Smooth muscle cell of the brain vasculature (primary cell): Measurements from ENCODE around the gene LRRC43.

Experiments
- DNase-seq: peaks from one replicate; pipeline ENCODE4 v3.0.0-alpha.2; 2012; ENCODE audit warnings: low read depth, low spot score

The LRRC43 gene

GRCh38 chr12:122182887-122183587 is at the start of gene LRRC43:
Gene LRRC43 (plus strand): TSS chr12:122183123. CDS start chr12:122183145, 22 bp downstream.
- DNase-seq = no peak

DNA sequence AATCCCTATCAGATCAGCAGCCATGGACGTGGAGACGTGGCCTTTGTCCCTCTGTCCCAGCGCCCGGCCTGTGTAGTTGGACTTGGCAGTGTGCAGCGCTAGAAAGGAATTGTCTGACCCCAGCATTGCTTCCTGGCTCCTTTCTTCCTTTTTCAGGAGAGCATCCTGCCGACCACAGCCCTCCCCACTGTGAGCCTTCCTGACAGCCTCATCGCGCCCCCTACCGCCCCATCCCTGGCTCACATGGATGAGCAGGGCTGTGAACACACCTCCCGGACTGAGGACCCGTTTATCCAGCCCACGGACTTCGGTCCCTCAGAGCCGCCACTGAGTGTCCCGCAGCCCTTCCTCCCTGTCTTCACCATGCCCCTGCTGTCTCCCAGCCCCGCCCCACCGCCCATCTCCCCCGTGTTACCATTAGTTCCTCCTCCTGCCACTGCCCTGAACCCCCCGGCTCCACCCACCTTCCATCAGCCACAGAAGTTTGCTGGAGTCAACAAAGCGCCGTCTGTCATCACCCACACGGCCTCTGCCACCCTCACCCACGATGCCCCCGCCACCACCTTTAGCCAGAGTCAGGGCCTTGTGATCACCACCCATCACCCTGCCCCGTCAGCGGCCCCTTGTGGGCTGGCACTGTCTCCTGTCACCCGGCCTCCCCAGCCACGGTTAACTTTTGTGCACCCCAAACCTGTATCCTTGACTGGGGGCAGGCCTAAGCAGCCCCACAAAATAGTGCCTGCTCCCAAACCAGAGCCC is 49.6 kb upstream of the LRRC43 start:
- DNase-seq = no peak

DNA sequence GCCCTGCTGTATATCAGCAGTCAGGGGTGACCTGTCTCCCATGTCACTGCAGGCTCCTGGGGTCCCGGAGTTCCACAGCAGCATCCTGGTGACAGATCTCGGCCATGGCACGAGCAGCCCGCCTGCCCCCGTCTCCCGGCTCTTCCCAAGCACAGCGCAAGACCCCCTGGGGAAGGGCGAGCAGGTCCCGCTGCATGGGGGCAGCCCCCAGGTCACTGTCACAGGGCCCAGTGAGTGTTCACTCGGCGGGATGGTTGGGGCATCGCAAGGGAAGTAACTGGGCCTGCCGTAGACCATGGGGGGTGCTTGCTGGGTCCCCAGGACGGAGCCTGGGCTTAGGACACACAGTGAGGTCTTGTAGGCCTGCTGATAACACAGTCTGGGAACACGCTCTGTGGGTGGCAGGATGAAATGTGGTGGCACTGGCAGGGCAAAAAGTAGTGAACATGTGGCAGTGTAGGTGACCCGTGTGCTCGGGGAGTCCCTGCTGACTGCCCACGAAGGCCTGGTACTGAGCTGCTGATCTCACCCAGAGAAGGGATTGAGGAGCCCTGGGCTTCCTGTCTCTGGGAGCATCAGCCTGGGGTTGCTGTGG is 47.4 kb upstream of the LRRC43 start:
- DNase-seq = no peak

DNA sequence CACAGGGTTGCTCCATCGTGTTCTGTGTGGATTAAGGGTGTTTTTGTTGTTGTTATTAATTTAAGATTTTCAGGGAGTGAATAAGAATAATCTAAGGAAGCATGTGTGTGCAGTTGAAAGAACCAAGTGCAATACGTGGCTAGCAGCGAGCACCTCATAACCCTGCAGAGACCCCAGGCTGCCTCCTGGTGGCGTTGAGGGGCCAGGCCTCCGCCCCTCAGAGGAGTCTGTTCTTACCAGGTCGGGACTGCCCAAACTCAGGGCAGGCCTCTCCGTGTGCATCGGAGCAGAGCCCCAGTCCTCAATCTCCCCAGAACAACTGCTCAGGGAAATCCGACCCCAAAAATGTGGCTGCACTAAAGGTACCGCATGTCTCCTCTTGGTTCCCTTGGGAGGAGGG is 45.7 kb upstream of the LRRC43 start:
- DNase-seq = no peak

DNA sequence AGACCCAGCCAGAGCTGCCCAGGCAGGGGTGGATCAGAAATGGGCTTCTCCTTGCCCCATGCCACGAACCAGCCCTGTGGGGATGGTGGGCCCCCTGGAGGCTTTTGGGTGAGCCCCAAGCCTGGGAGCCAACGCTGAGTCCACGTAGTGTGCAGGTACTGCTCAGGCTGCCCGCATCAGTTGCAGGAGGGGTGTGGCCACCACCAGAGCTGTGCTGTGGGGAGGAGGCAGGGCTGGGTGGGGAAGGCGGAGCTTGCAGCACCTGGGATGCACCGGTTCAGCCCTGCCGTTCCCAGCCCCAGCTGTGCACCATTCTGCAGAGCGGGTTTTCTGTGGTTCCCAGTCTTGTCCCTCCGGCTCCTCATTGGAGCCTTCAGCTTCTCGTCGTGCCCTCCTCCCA is 45.2 kb upstream of the LRRC43 start:
- no peak for DNase-seq

DNA sequence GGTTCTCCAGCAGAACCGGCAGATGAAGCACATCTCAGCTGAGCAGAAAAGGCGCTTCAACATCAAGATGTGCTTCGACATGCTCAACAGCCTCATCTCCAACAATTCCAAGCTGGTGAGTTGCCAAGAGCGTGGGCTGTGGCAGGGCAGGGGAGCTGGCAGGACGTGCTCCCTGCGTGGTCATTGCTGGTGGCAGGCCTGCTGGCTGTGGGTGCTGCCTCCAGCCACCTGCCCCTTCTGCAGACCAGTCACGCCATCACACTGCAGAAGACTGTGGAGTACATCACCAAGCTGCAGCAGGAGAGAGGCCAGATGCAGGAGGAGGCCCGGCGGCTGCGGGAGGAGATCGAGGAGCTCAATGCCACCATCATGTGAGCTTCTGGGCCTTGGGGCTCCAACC is 44.7 kb upstream of the LRRC43 start:
- DNase-seq = no peak

DNA sequence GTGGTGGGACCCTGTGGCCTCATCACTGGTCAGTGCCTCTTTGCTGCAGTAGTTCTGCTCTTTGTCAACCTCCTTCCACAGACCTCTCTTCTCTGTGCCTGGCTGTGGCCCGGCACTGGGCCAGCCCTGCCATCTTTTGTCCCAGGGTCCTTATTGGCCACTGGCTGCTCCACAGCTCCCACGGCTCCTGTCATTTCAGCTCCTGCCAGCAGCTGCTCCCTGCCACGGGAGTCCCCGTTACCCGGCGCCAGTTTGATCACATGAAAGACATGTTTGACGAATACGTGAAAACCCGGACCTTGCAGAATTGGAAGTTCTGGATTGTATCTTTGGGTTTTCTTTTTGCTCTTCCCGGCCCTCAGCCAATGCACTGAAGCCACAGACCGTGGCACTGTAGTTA is 44.3 kb upstream of the LRRC43 start:
- no peak for DNase-seq

DNA sequence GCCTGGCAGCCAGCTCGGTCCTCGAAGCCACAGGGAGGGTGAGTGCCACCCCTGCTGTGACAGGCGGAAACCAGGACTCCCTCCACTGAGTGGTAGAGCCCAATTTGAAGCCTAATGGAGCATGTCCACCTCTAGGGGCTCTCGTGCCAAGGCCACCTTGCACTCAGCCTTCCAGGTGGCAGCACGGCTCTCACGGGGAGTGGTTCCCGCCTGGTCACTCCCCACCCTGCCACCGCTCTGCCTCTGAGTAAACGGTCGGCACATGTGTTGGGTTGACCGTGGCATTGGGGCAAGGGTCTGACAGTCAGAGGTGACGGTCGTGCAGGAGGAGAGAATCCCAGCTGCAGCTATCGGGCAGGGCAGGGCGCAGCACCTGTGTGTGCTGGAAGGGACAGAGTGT is 43.7 kb upstream of the LRRC43 start:
- DNase-seq = no peak

- no peak for DNase-seq
Observed at GRCh38 chr12:122139941-122140340, 43.0 kb upstream of the LRRC43 start.

DNA sequence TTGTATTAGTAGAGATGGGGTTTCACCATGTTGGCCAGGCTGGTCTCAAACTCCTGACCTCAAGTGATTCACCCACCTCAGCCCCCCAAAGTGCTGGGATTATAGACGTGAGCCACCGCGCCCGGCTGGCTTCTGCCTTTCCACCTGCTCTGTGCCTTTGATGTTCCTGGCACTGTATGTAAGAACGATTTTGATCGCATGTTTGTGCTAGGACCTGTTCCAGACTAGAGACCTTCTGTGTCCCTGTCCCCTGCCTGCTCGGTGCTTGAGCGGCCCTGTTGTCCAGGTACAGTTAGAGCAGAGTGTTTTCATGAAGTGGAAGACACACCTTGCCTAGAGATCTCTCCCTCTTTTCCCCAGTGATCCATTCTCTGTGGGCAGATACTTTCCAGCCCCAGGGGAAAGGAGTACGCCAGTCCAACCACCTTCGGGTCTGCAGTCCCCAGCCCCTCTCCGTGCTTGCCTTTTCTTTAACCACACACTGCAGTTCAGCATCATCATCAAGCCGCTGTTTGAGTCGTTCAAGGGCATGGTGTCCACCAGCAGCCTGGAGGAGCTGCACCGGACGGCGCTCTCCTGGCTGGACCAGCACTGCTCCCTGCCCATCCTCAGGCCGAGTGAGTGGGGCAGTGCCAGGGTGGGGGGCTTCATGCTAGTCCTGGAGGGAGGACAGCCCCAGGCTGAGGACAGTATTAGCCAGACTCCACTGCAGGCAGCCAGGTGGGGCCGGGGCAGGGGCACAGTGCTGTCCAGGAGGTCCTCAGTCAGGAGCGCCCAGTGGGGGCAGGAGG is 42.3 kb upstream of the LRRC43 start:
- DNase-seq = no peak

DNA sequence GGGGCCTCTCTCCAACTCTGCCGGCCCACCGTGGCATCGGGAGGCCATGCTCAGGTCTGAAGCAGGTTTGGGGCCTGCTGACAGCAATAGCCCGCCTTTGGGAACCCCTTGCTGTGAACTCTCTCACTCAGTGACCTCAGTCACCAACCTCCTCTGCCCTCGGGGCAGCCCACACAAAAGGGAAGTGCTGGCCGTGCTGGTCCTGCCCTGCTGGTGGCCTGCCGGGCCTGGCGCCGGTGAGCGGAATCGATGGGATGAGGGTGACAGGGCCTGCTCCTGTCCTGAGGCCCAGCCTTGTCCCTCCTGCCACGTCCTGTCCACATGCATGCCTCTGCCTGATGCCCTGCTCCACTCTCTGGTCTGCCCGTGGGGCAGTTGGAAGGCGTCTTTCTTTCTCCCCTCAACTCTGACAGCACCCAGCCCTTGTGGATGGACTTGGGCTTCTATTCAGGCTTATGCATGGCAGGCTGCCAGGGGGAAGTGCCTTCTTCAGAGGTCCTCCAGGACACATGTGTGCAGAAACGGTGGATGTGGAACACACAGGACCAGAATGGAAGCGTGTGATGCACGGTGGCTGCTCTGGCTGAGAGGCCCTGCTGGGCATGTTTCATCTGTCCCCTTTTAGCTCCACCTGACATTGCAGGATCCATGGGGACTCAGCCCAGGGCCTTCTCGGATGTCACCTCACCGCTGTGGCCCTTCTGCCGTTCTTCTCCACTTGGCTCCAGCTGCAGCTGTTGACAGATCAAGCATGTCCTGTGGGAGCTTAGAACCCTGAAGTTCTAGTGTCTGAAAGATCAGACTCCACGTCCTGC is 40.8 kb upstream of the LRRC43 start:
- DNase-seq = no peak

- DNase-seq = no peak
Observed at GRCh38 chr12:122142857-122143256, 40.1 kb upstream of the LRRC43 start.

- no peak for DNase-seq
Observed at GRCh38 chr12:122144885-122145284, 38.0 kb upstream of the LRRC43 start.

GRCh38 chr12:122145505-122146330 is 37.2 kb upstream of the LRRC43 start:
- no peak for DNase-seq

DNA sequence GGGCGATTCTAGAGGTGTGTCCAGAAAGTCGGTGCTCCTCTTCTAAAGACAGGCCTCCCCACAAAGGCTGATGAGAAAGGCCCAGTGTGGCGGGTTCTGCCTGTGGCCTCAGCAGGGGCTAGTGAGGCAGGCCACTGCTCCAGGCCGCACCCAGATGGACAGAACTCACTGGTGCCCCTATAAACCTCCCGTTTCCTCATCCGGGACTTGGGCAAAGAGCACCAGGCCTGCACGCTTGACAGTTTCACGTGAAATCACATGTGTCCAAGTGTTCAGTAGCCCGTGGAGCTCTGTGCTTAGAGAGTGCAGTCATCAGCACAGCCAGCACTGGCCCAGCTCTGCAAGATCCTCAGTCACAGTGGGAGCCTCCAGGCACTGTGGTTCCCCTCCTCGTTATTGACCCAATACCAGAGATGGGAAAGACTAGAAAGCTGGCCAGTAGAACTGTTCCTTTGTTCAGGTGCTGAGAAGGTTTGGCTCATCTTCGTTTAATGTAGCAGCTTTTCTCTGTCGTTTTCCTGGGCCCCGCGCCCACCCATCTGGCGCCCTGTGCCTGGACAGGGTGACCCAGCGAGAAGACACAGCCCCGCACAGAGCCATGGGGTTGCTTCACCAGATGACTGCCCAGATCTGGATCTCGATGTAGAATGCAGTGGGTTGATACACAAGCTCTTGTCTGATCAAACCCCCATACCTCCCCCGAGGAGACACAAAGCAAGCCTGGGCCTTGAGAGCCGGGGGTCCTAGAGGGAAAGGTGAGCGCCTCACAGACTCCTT is 35.2 kb upstream of the LRRC43 start:
- DNase-seq = no peak

GRCh38 chr12:122148657-122149056 is 34.3 kb upstream of the LRRC43 start:
- DNase-seq = no peak

DNA sequence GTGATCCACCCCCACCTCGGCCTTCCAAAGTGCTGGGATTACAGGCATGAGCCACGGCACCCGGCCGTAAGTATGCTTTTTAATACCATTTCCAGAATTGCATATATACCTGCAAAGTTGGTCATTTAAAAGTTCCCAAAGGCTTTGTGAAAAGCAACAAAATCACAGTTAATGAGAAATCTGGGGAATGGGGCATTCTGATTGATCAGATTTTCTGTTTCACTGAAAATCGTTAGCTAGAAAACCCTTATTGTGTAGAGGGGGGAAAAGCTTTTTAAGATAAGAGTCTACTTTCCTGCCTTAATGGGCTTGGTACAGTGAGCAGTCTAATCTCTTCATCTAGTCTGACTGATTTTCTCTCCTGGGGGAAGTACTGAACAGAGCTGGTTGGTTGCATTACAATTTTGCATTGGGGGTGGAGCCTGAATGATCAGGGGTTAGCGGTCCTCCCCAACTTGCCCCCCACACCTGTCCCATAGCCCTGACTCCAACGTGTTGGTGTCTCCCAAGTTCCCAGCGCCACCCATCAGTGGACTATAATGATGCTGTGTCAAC is 32.7 kb upstream of the LRRC43 start:
- DNase-seq = no peak

- DNase-seq = no peak
Observed at GRCh38 chr12:122152754-122153153, 30.2 kb upstream of the LRRC43 start.

- no peak for DNase-seq
Observed at GRCh38 chr12:122155705-122156104, 27.2 kb upstream of the LRRC43 start.
